Testis (tissue), 2 donors: Measurements from ENCODE around the gene LDAH.

Experiments used
- POLR2A ChIP-seq: fragments of 450-650 bp; IDR thresholded peaks from one replicate; pipeline ENCODE4 v1.6.1; 2017; ENCODE audit warnings: antibody characterized with exemption, mild to moderate bottlenecking, moderate library complexity
- TF ChIP-seq, protein P1 (sequence below), 3 experiments: fragments of 450-650 bp in 2 of 3; fragments of 200-600 bp in 1 of 3; sonication (generic) in 1 of 3; IDR thresholded peaks; one replicate each; pipeline ENCODE4 v1.5.1; 2016 to 2019; ENCODE audit warnings: antibody characterized with exemption in 3 of 3, mild to moderate bottlenecking in 2 of 3, moderate library complexity in 1 of 3

DNA sequence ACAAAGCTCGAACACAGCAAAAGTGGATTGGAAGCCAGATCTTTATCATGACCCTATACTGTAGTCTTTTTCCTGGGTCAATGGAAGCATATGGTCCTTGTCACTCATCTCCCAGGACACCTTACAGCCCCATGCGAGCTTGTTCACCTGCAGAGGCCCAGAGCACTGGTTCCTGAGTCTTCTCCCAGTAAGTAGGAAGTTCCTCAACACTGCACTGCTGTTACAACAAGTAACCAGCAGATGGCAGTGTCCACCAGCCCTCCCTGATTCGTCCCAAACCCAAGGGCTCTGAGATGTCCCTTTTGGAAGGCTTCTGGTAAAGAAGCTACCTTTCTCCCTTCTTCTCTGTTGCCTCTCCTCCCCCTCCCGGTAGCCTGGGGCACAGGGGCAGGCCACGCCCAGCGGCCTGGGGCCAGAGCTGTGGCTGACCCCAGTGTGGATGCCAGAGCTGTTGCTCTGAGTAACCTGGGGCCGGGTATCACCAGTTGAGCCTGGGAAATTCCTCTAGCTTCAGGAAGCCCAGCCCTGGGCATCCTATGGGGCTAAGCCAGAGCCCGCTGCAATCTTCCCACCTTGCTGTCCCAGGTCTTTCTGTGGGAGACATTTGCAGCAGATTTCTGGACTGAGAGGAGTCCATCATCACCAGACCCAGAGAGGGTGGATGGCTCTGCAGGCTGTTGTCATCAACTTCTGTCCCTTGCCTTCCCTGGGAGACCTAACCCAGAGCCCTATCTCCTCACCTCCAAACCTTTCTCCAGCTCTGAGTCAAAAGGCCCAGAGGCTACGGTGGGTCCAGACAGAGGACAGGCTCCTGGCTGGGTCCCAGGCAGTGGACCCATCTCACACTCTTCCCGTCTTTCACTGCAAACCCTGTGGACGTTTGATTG is 161.2 kb downstream of the LDAH start:
- TF ChIP-seq, protein P1, sequence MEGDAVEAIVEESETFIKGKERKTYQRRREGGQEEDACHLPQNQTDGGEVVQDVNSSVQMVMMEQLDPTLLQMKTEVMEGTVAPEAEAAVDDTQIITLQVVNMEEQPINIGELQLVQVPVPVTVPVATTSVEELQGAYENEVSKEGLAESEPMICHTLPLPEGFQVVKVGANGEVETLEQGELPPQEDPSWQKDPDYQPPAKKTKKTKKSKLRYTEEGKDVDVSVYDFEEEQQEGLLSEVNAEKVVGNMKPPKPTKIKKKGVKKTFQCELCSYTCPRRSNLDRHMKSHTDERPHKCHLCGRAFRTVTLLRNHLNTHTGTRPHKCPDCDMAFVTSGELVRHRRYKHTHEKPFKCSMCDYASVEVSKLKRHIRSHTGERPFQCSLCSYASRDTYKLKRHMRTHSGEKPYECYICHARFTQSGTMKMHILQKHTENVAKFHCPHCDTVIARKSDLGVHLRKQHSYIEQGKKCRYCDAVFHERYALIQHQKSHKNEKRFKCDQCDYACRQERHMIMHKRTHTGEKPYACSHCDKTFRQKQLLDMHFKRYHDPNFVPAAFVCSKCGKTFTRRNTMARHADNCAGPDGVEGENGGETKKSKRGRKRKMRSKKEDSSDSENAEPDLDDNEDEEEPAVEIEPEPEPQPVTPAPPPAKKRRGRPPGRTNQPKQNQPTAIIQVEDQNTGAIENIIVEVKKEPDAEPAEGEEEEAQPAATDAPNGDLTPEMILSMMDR (IDR thresholded peaks at IDR 0.05) = peak; percentile 88 to 96 (median 95)
- no peak for TF ChIP-seq POLR2A
